K562 (cell line): ENCODE data around the gene CRADD. TPM values are rescaled to one million over a fixed set of nuclear protein-coding genes. Genes with fewer than 3 reads are reported as not detected.

ENCODE experiments used
- FOSL1 ChIP-seq: fragments of 200-800 bp; sonication (Bioruptor generic); conservative IDR thresholded peaks from 2 replicates; pipeline ENCODE4 v1.6.1; 2016; ENCODE audit warnings: missing genetic modification characterization, missing compliant biosample characterization
- FOXA1 ChIP-seq: fragments of 450-650 bp; IDR thresholded peaks from 2 replicates; pipeline ENCODE4 v1.6.1; 2016; ENCODE audit warnings: mild to moderate bottlenecking, borderline replicate concordance
- FOXK2 ChIP-seq, 2 experiments: fragments of 450-650 bp; IDR thresholded peaks in 1 of 2; conservative IDR thresholded peaks in 1 of 2; 2 replicates each; pipeline ENCODE4 v1.6.1; 2016; ENCODE audit warnings: low read depth in 2 of 2, mild to moderate bottlenecking in 1 of 2
- GATAD2A ChIP-seq: fragments of 450-650 bp; IDR thresholded peaks from 2 replicates; pipeline ENCODE4 v1.6.1; 2017
- GATAD2B ChIP-seq: fragments of 450-650 bp; IDR thresholded peaks from 2 replicates; pipeline ENCODE4 v1.6.1; 2017; ENCODE audit warnings: mild to moderate bottlenecking, borderline replicate concordance
- KDM2B ChIP-seq: fragments of 250-450 bp; sonication (Bioruptor Pico); IDR thresholded peaks from 2 replicates; pipeline ENCODE4 v1.8.0; 2021; ENCODE audit warnings: mild to moderate bottlenecking, moderate library complexity
- KDM4B ChIP-seq, 2 experiments: fragments of 450-650 bp in 1 of 2; sonication (generic) in 1 of 2; IDR thresholded peaks; 2 replicates each; pipeline ENCODE4 v1.6.1; 2016 to 2017; ENCODE audit warnings: borderline replicate concordance in 2 of 2, antibody characterized with exemption in 1 of 2, low read depth in 1 of 2, mild to moderate bottlenecking in 1 of 2
- MTA3 ChIP-seq: fragments of 450-650 bp; formaldehyde crosslinking; IDR thresholded peaks from 2 replicates; pipeline ENCODE4 v1.6.1; 2017; ENCODE audit warnings: mild to moderate bottlenecking, borderline replicate concordance
- NCOA2 ChIP-seq, 2 experiments: fragments of 450-650 bp; IDR thresholded peaks; 2 replicates each; pipeline ENCODE4 v1.6.1; 2018; ENCODE audit warnings: mild to moderate bottlenecking in 2 of 2, moderate library complexity in 1 of 2; ENCODE audit not compliant: partially characterized antibody in 2 of 2
- NFYB ChIP-seq: IDR thresholded peaks from 2 replicates; pipeline ENCODE4 v1.6.1; 2011; ENCODE audit warnings: mild to moderate bottlenecking, moderate library complexity; ENCODE audit not compliant: insufficient read length; ENCODE audit errors: extremely low read depth
- POLR2AphosphoS5 ChIP-seq: IDR thresholded peaks from 2 replicates; pipeline ENCODE4 v1.6.1; 2011; ENCODE audit warnings: mild to moderate bottlenecking, low read depth, low read length, moderate library complexity; ENCODE audit not compliant: control insufficient read depth, insufficient read depth
- TCFL5 ChIP-seq: fragments of 250-450 bp; sonication (Bioruptor Pico); conservative IDR thresholded peaks from 2 replicates; pipeline ENCODE4 v1.6.1; 2021; ENCODE audit warnings: mild to moderate bottlenecking, moderate library complexity, matching md5 sums
- THRAP3 ChIP-seq: fragments of 450-650 bp; IDR thresholded peaks from 2 replicates; pipeline ENCODE4 v1.6.1; 2016; ENCODE audit warnings: mild to moderate bottlenecking, inconsistent platforms, borderline replicate concordance
- ZBTB1 ChIP-seq: sonication (generic); formaldehyde crosslinking; IDR thresholded peaks from 2 replicates; pipeline ENCODE4 v1.8.1; 2023; ENCODE audit warnings: missing genetic modification reagents, low read depth, mild to moderate bottlenecking, borderline replicate concordance
- ZNF12 ChIP-seq: sonication (generic); formaldehyde crosslinking; IDR thresholded peaks from 2 replicates; pipeline ENCODE4 v1.4.0; 2020; ENCODE audit warnings: mild to moderate bottlenecking, missing genetic modification reagents
- polyA plus RNA-seq, 8 experiments: library from polyadenylated mRNA; depleted of rRNA in 4 of 8; stranded (reverse) in 5 of 8; unstranded in 3 of 8; fragments of >200 nt; fragmentation: Nextera tagmentation in 2 of 8; fragmentation: Illumina TruSeq in 1 of 8; extraction: Ambion mirVana in 2 of 8; extraction: Trizol in 1 of 8; gene quantifications; 2 replicates each; pipeline versions ENCODE4 v1.2.1 to v1.2.3, GENCODE V29; 2011 to 2014; ENCODE audit warnings: inconsistent platforms in 1 of 8, missing spikeins in 1 of 8
- total RNA-seq, 7 experiments: library from RNA; depleted of rRNA in 6 of 7; stranded (reverse); fragments of >200 nt in 6 of 7; fragmentation: Illumina TruSeq in 2 of 7; extraction: Trizol in 2 of 7; gene quantifications; 2 replicates each; pipeline versions ENCODE4 v1.2.1 to v1.2.3, GENCODE V29; 2011 to 2021; ENCODE audit warnings: low replicate concordance in 1 of 7
- TF ChIP-seq, protein P1 (sequence below): fragments of 450-650 bp; IDR thresholded peaks from 2 replicates; pipeline ENCODE4 v1.6.1; 2014; ENCODE audit warnings: low read depth, mild to moderate bottlenecking, moderate library complexity, borderline replicate concordance
- TF ChIP-seq, protein P2 (sequence below): sonication (generic); formaldehyde crosslinking; IDR thresholded peaks from 2 replicates; pipeline ENCODE4 v1.8.0; 2022; ENCODE audit warnings: mild to moderate bottlenecking, missing genetic modification reagents
- TF ChIP-seq, protein P3 (sequence below), 2 experiments: fragments of 250-450 bp in 1 of 2; fragments of 450-650 bp in 1 of 2; sonication (Bioruptor Pico) in 1 of 2; IDR thresholded peaks; 2 replicates each; pipeline versions ENCODE4 v1.6.1 to v1.8.0; 2016 to 2021; ENCODE audit warnings: mild to moderate bottlenecking in 2 of 2, moderate library complexity in 2 of 2, missing compliant biosample characterization in 1 of 2, missing genetic modification characterization in 1 of 2
- TF ChIP-seq, protein P4 (sequence below): fragments of 250-450 bp; sonication (Bioruptor Pico); IDR thresholded peaks from 2 replicates; pipeline ENCODE4 v1.5.0; 2021; ENCODE audit warnings: mild to moderate bottlenecking, borderline replicate concordance

CRADD gene
- total and polyA plus RNA-seq, 9 of the 15 experiments (the other 6 are each of a cell fraction or from before 2014, with no cell fraction given) = 20.5 to 41.1 (median 25.9) TPM

DNA sequence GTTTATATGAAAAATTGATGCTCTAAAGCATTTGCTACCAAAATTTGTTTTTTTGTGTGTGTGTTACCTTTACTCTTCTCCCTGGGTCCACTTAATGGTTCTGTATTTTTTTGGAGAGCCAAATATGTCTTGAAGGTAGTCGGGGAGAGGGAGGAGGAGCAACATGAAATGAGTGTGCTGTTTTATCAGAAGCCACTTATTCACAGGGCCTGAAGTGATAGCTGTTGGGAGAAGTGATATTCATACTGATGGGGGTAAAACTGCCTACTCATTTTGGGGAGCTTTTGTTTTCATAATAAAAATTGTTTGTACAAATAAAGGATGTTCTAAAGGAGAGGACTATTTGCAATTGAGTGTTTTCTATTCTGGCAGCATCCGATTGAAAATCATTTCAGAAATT lies 29.2 kb downstream of the CRADD start (continued):
- TF ChIP-seq, protein P1, sequence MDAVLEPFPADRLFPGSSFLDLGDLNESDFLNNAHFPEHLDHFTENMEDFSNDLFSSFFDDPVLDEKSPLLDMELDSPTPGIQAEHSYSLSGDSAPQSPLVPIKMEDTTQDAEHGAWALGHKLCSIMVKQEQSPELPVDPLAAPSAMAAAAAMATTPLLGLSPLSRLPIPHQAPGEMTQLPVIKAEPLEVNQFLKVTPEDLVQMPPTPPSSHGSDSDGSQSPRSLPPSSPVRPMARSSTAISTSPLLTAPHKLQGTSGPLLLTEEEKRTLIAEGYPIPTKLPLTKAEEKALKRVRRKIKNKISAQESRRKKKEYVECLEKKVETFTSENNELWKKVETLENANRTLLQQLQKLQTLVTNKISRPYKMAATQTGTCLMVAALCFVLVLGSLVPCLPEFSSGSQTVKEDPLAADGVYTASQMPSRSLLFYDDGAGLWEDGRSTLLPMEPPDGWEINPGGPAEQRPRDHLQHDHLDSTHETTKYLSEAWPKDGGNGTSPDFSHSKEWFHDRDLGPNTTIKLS = no peak
- no peak for TF ChIP-seq KDM4B (IDR thresholded peaks at IDR 0.05; ENCODE audit: borderline replicate concordance in 2 of 2, low read depth in 1 of 2)
- no peak for TF ChIP-seq KDM2B (CRISPR knock-in tag)
- TF ChIP-seq FOXK2 (conservative IDR thresholded peaks at IDR 0.05 in 1 of 2, IDR thresholded peaks at IDR 0.05 in 1 of 2; ENCODE audit: low read depth in 2 of 2) = no peak
- TF ChIP-seq NCOA2 (IDR thresholded peaks at IDR 0.05; ENCODE audit: partially characterized antibody in 2 of 2) = no peak
- TF ChIP-seq, protein P2, sequence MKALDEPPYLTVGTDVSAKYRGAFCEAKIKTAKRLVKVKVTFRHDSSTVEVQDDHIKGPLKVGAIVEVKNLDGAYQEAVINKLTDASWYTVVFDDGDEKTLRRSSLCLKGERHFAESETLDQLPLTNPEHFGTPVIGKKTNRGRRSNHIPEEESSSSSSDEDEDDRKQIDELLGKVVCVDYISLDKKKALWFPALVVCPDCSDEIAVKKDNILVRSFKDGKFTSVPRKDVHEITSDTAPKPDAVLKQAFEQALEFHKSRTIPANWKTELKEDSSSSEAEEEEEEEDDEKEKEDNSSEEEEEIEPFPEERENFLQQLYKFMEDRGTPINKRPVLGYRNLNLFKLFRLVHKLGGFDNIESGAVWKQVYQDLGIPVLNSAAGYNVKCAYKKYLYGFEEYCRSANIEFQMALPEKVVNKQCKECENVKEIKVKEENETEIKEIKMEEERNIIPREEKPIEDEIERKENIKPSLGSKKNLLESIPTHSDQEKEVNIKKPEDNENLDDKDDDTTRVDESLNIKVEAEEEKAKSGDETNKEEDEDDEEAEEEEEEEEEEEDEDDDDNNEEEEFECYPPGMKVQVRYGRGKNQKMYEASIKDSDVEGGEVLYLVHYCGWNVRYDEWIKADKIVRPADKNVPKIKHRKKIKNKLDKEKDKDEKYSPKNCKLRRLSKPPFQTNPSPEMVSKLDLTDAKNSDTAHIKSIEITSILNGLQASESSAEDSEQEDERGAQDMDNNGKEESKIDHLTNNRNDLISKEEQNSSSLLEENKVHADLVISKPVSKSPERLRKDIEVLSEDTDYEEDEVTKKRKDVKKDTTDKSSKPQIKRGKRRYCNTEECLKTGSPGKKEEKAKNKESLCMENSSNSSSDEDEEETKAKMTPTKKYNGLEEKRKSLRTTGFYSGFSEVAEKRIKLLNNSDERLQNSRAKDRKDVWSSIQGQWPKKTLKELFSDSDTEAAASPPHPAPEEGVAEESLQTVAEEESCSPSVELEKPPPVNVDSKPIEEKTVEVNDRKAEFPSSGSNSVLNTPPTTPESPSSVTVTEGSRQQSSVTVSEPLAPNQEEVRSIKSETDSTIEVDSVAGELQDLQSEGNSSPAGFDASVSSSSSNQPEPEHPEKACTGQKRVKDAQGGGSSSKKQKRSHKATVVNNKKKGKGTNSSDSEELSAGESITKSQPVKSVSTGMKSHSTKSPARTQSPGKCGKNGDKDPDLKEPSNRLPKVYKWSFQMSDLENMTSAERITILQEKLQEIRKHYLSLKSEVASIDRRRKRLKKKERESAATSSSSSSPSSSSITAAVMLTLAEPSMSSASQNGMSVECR (CRISPR knock-in tag) = no peak
- TF ChIP-seq NFYB = no peak
- TF ChIP-seq ZBTB1 = no peak
- no peak for TF ChIP-seq GATAD2B
- TF ChIP-seq, protein P3, sequence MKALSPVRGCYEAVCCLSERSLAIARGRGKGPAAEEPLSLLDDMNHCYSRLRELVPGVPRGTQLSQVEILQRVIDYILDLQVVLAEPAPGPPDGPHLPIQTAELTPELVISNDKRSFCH (CRISPR knock-in tag; IDR thresholded peaks at IDR 0.05) = no peak
- TF ChIP-seq, protein P3 (tag; IDR thresholded peaks at IDR 0.05) = no peak
- TF ChIP-seq ZNF12 (CRISPR knock-in tag) = no peak
- 0 out of 2 replicates have a peak, but pooled peaks have one; percentile 9 for TF ChIP-seq FOSL1 (tag)
- TF ChIP-seq TCFL5 (CRISPR knock-in tag) = no peak
- TF ChIP-seq POLR2AphosphoS5 = no peak
- no peak for TF ChIP-seq GATAD2A
- no peak for TF ChIP-seq MTA3
- TF ChIP-seq, protein P4, sequence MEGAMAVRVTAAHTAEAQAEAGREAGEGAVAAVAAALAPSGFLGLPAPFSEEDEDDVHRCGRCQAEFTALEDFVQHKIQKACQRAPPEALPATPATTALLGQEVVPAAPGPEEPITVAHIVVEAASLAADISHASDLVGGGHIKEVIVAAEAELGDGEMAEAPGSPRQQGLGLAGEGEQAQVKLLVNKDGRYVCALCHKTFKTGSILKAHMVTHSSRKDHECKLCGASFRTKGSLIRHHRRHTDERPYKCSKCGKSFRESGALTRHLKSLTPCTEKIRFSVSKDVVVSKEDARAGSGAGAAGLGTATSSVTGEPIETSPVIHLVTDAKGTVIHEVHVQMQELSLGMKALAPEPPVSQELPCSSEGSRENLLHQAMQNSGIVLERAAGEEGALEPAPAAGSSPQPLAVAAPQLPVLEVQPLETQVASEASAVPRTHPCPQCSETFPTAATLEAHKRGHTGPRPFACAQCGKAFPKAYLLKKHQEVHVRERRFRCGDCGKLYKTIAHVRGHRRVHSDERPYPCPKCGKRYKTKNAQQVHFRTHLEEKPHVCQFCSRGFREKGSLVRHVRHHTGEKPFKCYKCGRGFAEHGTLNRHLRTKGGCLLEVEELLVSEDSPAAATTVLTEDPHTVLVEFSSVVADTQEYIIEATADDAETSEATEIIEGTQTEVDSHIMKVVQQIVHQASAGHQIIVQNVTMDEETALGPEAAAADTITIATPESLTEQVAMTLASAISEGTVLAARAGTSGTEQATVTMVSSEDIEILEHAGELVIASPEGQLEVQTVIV (CRISPR knock-in tag) = no peak
- TF ChIP-seq FOXA1 = no peak
- no peak for TF ChIP-seq THRAP3
